Frontal cortex (tissue), 1 donor: ENCODE data around the gene PLAAT3. TPM values are rescaled to one million over a fixed set of nuclear protein-coding genes. Genes with fewer than 3 reads are reported as not detected.

ENCODE experiments used
- total RNA-seq: library from RNA; depleted of rRNA; stranded (reverse); fragments of >200 nt; gene quantifications from one replicate; pipeline ENCODE4 v1.2.3, GENCODE V29; 2014

Gene PLAAT3
- total RNA-seq, 1 donor from 2014 or later, result 2.4 TPM

Other genes with a start within 250 kb of the PLAAT3 start
- gene SLC22A9, start 244.6 kb downstream of the PLAAT3 start, total RNA-seq, result not detected
- 2.4 TPM for gene PLAAT5, start 123.3 kb downstream of the PLAAT3 start, total RNA-seq
- not detected for gene LGALS12, start 108.3 kb downstream of the PLAAT3 start, total RNA-seq
- 3.3 TPM for gene PLAAT4, start 77.6 kb downstream of the PLAAT3 start, total RNA-seq
- not detected for gene PLAAT2, start 51.1 kb downstream of the PLAAT3 start, total RNA-seq
- gene ATL3, start 56.9 kb upstream of the PLAAT3 start, total RNA-seq, result 21.6 TPM
- gene RTN3, start 67.1 kb upstream of the PLAAT3 start, total RNA-seq, result 239 TPM
- 55.8 TPM for gene ZFTA, start 154.3 kb upstream of the PLAAT3 start, total RNA-seq
- 13.0 TPM for gene SPINDOC, start 199.0 kb upstream of the PLAAT3 start, total RNA-seq
- 11.8 TPM for gene MARK2, start 224.7 kb upstream of the PLAAT3 start, total RNA-seq